GM12878 (cell line): ENCODE measurements around the gene KAZN. TPM values are rescaled to one million over a fixed set of nuclear protein-coding genes. Genes with fewer than 3 reads are reported as not detected.
"Not testable (repeated sequence)": the region's sequence is repeated elsewhere in the genome, so short reads cannot be mapped to it uniquely, and the experiment has no call there.

Source experiments
- ATAC-seq: fragments of 200-7000 bp; cut with Tn5 transposase; 3 replicates; pipeline ENCODE4 v1.9.1; 2020; ENCODE audit warnings: mild to moderate bottlenecking, moderate library complexity
- BruUV-seq: library from RNA; stranded (reverse); fragments of 400-500 nt; replicated peaks from 2 replicates; lab custom pipeline; 2021; lab: Mats Ljungman, UMichigan
- CTCF ChIA-PET: fragments of 300-600 bp; sonication (Branson Sonifier 250); formaldehyde crosslinking; extraction: SDS; loops from one replicate; lab custom pipeline; 2021; ENCODE audit warnings: inconsistent platforms; lab: Yijun Ruan, JAX
- POLR2A ChIA-PET: fragments of 350-600 bp; formaldehyde crosslinking; extraction: SDS; loops from one replicate; lab custom pipeline; 2021; ENCODE audit warnings: inconsistent platforms; lab: Charles Lee
- RAD21 ChIA-PET: fragments of 300-600 bp; sonication (Branson Sonifier 250); formaldehyde crosslinking; loops from one replicate; lab custom pipeline; 2023; ENCODE audit warnings: antibody characterized with exemption; ENCODE audit not compliant: unreplicated experiment; lab: Charles Lee
- SMC1A ChIA-PET: fragments of 300-600 bp; sonication (Branson Sonifier 250); formaldehyde crosslinking; loops from one replicate; lab custom pipeline; 2023; ENCODE audit not compliant: unreplicated experiment, uncharacterized antibody; lab: Charles Lee
- DNase-seq: peaks from one replicate; pipeline ENCODE4 v3.0.0-alpha.2; 2011; ENCODE audit warnings: low read depth, low spot score
- FAIRE-seq: peaks from 3 replicates; lab custom pipeline; 2011; peaks lifted over from hg19 to GRCh38; lab: Jason Lieb, UNC
- H2AFZ ChIP-seq: 2 replicates; pipeline ENCODE4 v1.6.0; 2011; ENCODE audit warnings: low read depth, low read length, control low read depth; ENCODE audit not compliant: control insufficient read depth
- H3K27ac ChIP-seq: 2 replicates; pipeline ENCODE4 v1.5.1; 2011; ENCODE audit warnings: control low read depth; ENCODE audit not compliant: control insufficient read depth, insufficient read depth
- H3K27me3 ChIP-seq, 2 experiments: replicated peaks in 1 of 2; 2 replicates each; pipeline versions ENCODE4 v1.6.0 to v1.6.1; 2011; ENCODE audit warnings: low read length in 1 of 2; ENCODE audit not compliant: control insufficient read depth in 2 of 2, insufficient read depth in 2 of 2
- H3K36me3 ChIP-seq, 2 experiments: 2 replicates each; pipeline ENCODE4 v1.5.1; 2011; ENCODE audit warnings: low read length in 1 of 2; ENCODE audit not compliant: control insufficient read depth in 2 of 2, insufficient read depth in 2 of 2
- H3K4me1 ChIP-seq: 2 replicates; pipeline ENCODE4 v1.6.1; 2011; ENCODE audit warnings: mild to moderate bottlenecking, low read length, moderate library complexity, mixed read lengths; ENCODE audit not compliant: control insufficient read depth, insufficient read depth
- H3K4me2 ChIP-seq: 2 replicates; pipeline ENCODE4 v1.6.0; 2011; ENCODE audit warnings: control low read depth; ENCODE audit not compliant: control insufficient read depth, insufficient read depth
- H3K4me3 ChIP-seq: fragments of 200-600 bp; sonication (generic); 2 replicates; pipeline ENCODE4 v1.5.1; 2016
- H3K79me2 ChIP-seq: 2 replicates; pipeline ENCODE4 v1.6.0; 2011; ENCODE audit warnings: low read length; ENCODE audit not compliant: control insufficient read depth, insufficient read depth
- H3K9ac ChIP-seq: 2 replicates; pipeline ENCODE4 v1.8.0; 2011; ENCODE audit warnings: low read length, control low read depth, mixed read lengths; ENCODE audit not compliant: control insufficient read depth, insufficient read depth
- H3K9me3 ChIP-seq: replicated peaks from 3 replicates; pipeline ENCODE4 v1.5.1; 2011; ENCODE audit warnings: mild to moderate bottlenecking, low read length; ENCODE audit not compliant: control insufficient read depth, insufficient read depth
- H4K20me1 ChIP-seq: 2 replicates; pipeline ENCODE4 v1.6.0; 2011; ENCODE audit not compliant: control insufficient read depth, insufficient read depth
- BHLHE40 ChIP-seq, 2 experiments: fragments of 450-650 bp in 1 of 2; IDR thresholded peaks; 2 replicates each; pipeline ENCODE4 v1.6.1; 2011 to 2017; ENCODE audit warnings: low read depth in 2 of 2, borderline replicate concordance in 1 of 2, improper control_type of control experiment in 1 of 2, low read length in 1 of 2, mild to moderate bottlenecking in 1 of 2
- CHD2 ChIP-seq: IDR thresholded peaks from 2 replicates; pipeline ENCODE4 v1.6.1; 2011; ENCODE audit warnings: low read depth, low read length, improper control_type of control experiment, borderline replicate concordance
- CREB1 ChIP-seq: IDR thresholded peaks from 2 replicates; pipeline ENCODE4 v1.6.1; 2012; ENCODE audit warnings: low read depth, mild to moderate bottlenecking, inconsistent platforms
- IKZF1 ChIP-seq: fragments of 450-650 bp; conservative IDR thresholded peaks from 2 replicates; pipeline ENCODE4 v1.6.1; 2017; ENCODE audit warnings: antibody characterized with exemption, mild to moderate bottlenecking
- MTA2 ChIP-seq: fragments of 450-650 bp; IDR thresholded peaks from 2 replicates; pipeline ENCODE4 v1.6.1; 2016; ENCODE audit warnings: low read depth, mild to moderate bottlenecking, moderate library complexity
- WGBS: methylation state at CpG from one replicate; pipeline ENCODE4 v1.1.6; 2016; ENCODE audit warnings: low lambda C conversion rate; ENCODE audit not compliant: insufficient replicate concordance, insufficient coverage; ENCODE audit errors: missing lambda C conversion rate; 5-methylcytosine and 5-hydroxymethylcytosine counted together
- in situ Hi-C: fragments of 300-500 bp; cut with MboI; formaldehyde crosslinking; loops from 9 replicates; pipeline ENCODE4 v1.14.3; 2018; ENCODE audit warnings: mixed read lengths
- intact Hi-C: fragments of 100-400 bp; cut with micrococcal nuclease; formaldehyde crosslinking; loops from one replicate; pipeline ENCODE4 v1.14.2; 2022; ENCODE audit not compliant: unreplicated experiment
- polyA plus RNA-seq, 11 experiments: library from polyadenylated mRNA; depleted of rRNA in 4 of 11; unstranded in 6 of 11; stranded (reverse) in 5 of 11; fragments of >200 nt; fragmentation: Nextera tagmentation in 4 of 11; fragmentation: Illumina TruSeq in 1 of 11; extraction: Ambion mirVana in 4 of 11; extraction: Trizol in 1 of 11; gene quantifications; 1 replicate in 1 of 11; 2 replicates in 10 of 11; pipeline versions ENCODE4 v1.2.1 to v1.2.3, GENCODE V29; 2011 to 2016; ENCODE audit warnings: inconsistent platforms in 2 of 11, missing spikeins in 2 of 11, low read depth in 1 of 11
- total RNA-seq, 4 experiments: library from RNA; depleted of rRNA in 3 of 4; stranded (reverse); fragments of >200 nt in 3 of 4; fragmentation: Illumina TruSeq in 1 of 4; extraction: Trizol in 1 of 4; gene quantifications; 2 replicates each; pipeline versions ENCODE4 v1.2.1 to v1.2.3, GENCODE V29; 2013 to 2021

Gene KAZN
- total and polyA plus RNA-seq, 10 of the 15 experiments (the other 5 are each of a cell fraction or from before 2014, with no cell fraction given) = 0.72 to 4.0 (median 1.2) TPM

DNA sequence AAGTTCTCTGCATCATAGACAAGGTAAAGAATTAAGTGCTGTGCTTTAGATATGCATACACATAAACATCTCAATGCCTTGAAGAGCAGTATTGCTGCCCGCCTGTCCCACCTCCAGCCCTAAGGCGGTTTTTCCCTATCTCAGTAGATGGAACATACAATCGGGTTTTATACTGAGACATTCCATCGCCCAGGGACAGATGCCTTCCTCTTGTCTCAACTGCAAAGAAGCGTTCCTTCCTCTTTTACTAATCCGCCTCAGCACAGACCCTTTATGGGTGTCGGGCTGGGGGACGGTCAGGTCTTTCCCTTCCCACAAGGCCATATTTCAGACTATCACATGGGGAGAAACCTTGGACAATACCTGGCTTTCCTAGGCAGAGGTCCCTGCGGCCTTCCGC lies 537.1 kb downstream of the KAZN start:
- H3K9ac ChIP-seq, H3K4me1 ChIP-seq, H3K27ac ChIP-seq, FAIRE-seq, SMC1A ChIA-PET, H3K27me3 ChIP-seq, intact Hi-C loops, BruUV-seq, DNase-seq, ATAC-seq, H3K79me2 ChIP-seq, H3K9me3 ChIP-seq, RAD21 ChIA-PET, H2AFZ ChIP-seq, H3K36me3 ChIP-seq, H3K4me3 ChIP-seq, H3K4me2 ChIP-seq, H4K20me1 ChIP-seq, POLR2A ChIA-PET, in situ Hi-C loops: not testable (repeated sequence)
- CTCF ChIA-PET = interaction anchor here (2.1 kb wide), 1 partner anchor 16 kb away, joined by 4 read pairs; no protein-coding TSS in a partner anchor
- WGBS = 33% methylated on average over 10 of the region's 10 CpGs

DNA sequence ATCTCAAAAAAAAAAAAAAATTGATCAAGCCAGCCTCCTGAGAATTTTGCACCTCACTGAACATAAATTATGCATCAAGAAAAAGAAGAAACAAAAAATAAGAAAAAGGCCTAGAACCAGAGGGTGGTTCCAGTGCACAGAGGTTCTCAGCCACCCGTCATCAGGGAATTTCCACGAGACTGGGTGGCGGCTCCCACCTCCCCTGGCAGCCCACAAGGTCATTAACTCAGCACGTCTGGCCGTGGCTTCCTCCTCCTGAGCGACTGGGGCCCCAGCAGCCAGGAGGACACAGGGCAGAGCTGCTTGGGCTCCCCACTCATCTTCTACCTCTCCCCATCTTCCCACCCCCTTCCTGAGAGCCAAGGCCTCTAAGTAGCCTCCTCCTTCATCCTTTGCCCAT lies 539.3 kb downstream of the KAZN start:
- Histone ChIP-seq H3K9ac (no peak overlapping the region), H3K27ac (no peak overlapping the region), H3K4me1 (no peaks in the 10 kb centered on the region; the same call in 1 of the 2 replicates), H3K4me2 (no peak overlapping the region), H3K4me3 (no peak overlapping the region), H3K9me3 (no peaks in the 10 kb centered on the region; the same call in 2 of the 3 replicates), H2AFZ (peak overlapping the region; percentile 26; the same call in 1 of the 2 replicates), H3K36me3 (no peaks in the 10 kb centered on the region), H3K79me2 (no peaks in the 10 kb centered on the region), H3K27me3 (no peaks in the 10 kb centered on the region; a peak in 1 of 4 replicates), H4K20me1 (no peaks in the 10 kb centered on the region)
- ChIA-PET SMC1A (interaction anchor here (1.4 to 3.0 kb wide), 2 partner anchors 9 to 134 kb away, joined by 4 to 12 read pairs; no protein-coding TSS in a partner anchor), POLR2A (interaction anchor here (1.4 kb wide), 1 partner anchor 109 kb away, joined by 3 read pairs; no protein-coding TSS in a partner anchor), RAD21 (interaction anchor here (1.5 to 1.7 kb wide), 2 partner anchors 9 to 16 kb away, joined by 4 to 10 read pairs; partner anchors contain the start of gene TMEM51), CTCF (interaction anchor here (0.7 to 2.1 kb wide), 6 partner anchors 9 to 582 kb away, joined by 3 to 8 read pairs (median 4); no protein-coding TSS in a partner anchor)
- BruUV-seq = no TSS peak
- TF ChIP-seq IKZF1 (0 out of 2 replicates have a peak, but pooled peaks have one; percentile 16), BHLHE40 (IDR thresholded peaks at IDR 0.05; ENCODE audit: borderline replicate concordance in 1 of 2, low read depth in 2 of 2, low read length in 1 of 2) (peak in 1 of 2 experiments; percentile 53; a peak in 1 of 4 replicates), CHD2 (no peak), MTA2 (no peak), CREB1 (no peak)
- FAIRE-seq = no peak
- ATAC-seq = peak; percentile 73
- intact Hi-C loops (no loop called here), in situ Hi-C loops (no loop called here)
- no peak for DNase-seq
- under 1% methylated on average over 6 of the region's 6 CpGs for WGBS
